Endothelial cell of umbilical vein (primary cell): Measurements from ENCODE around the gene PPP2R2C.

Source experiments
- POLR2A ChIP-seq: IDR thresholded peaks from 2 replicates; pipeline ENCODE4 v1.6.1; 2012; ENCODE audit warnings: low read depth, mild to moderate bottlenecking, control low read depth, low read length
- TF ChIP-seq, protein P1 (sequence below), 2 donors: IDR thresholded peaks; 1 replicate in 1 of 2; 2 replicates in 1 of 2; pipeline ENCODE4 v1.5.1; 2011; ENCODE audit warnings: low read length in 2 of 2, mild to moderate bottlenecking in 2 of 2, moderate library complexity in 2 of 2, control low read depth in 1 of 2, inconsistent platforms in 1 of 2, low read depth in 1 of 2; ENCODE audit not compliant: insufficient read depth in 1 of 2; ENCODE audit errors: extremely low read depth in 1 of 2
- TF ChIP-seq, protein P2 (sequence below): IDR thresholded peaks from 2 replicates; pipeline ENCODE4 v1.6.1; 2011; ENCODE audit not compliant: insufficient read depth, insufficient read length

DNA sequence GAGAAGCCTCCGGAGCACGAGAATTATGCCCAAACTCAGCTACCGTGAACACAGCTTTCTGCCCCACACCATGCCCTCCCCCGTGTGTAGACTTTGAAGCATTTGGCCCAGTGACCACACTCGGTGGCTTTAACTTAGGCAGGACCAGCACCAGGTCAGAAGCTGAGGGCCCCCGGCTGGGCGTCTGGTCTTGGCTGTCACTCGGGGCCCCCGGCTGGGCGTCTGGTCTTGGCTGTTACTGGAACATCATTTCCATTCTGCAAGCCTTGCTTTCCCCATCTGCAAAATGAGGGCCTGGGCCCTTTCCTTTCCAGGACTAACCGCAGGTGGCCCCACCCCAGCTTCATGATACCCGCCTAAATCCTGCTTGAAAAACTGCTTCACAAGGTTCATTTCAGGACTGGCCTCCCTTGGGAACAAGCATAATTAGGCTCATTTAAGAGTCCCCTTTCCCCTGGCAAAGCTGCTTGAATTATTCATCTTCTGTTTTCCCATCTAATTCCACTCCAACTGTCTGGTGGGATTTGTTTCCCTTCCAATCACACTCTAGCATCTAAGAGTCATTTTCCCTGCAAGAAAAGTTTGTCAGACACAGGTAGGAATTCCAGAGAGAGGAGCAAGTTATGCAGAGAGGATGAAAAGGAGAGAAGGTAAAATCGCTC lies 120.3 kb downstream of the PPP2R2C start:
- TF ChIP-seq, protein P1, sequence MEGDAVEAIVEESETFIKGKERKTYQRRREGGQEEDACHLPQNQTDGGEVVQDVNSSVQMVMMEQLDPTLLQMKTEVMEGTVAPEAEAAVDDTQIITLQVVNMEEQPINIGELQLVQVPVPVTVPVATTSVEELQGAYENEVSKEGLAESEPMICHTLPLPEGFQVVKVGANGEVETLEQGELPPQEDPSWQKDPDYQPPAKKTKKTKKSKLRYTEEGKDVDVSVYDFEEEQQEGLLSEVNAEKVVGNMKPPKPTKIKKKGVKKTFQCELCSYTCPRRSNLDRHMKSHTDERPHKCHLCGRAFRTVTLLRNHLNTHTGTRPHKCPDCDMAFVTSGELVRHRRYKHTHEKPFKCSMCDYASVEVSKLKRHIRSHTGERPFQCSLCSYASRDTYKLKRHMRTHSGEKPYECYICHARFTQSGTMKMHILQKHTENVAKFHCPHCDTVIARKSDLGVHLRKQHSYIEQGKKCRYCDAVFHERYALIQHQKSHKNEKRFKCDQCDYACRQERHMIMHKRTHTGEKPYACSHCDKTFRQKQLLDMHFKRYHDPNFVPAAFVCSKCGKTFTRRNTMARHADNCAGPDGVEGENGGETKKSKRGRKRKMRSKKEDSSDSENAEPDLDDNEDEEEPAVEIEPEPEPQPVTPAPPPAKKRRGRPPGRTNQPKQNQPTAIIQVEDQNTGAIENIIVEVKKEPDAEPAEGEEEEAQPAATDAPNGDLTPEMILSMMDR (IDR thresholded peaks at IDR 0.05; ENCODE audit: extremely low read depth in 1 of 2, insufficient read depth in 1 of 2, low read depth in 1 of 2, low read length in 2 of 2), result no peak
- TF ChIP-seq POLR2A, result no peak
- TF ChIP-seq, protein P2, sequence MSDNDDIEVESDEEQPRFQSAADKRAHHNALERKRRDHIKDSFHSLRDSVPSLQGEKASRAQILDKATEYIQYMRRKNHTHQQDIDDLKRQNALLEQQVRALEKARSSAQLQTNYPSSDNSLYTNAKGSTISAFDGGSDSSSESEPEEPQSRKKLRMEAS, result no peak
